ENCODE measurements around the gene XRCC4.

GRCh38 chr5:83251849-83252248, 174.5 kb downstream of the XRCC4 start:
- no peak for TF ChIP-seq CTCF (IDR thresholded peaks at IDR 0.05)
- no peak for TF ChIP-seq POLR2A (IDR thresholded peaks at IDR 0.05)
